ENCODE measurements around the gene AGTPBP1.

The AGTPBP1 gene

GRCh38 chr9:85702191-85702590 is 39.6 kb downstream of the AGTPBP1 start:
- no peak overlapping the region for H3K4me3 ChIP-seq (replicated peaks; ENCODE audit: low read depth, low read length)
- TF ChIP-seq, protein P1, sequence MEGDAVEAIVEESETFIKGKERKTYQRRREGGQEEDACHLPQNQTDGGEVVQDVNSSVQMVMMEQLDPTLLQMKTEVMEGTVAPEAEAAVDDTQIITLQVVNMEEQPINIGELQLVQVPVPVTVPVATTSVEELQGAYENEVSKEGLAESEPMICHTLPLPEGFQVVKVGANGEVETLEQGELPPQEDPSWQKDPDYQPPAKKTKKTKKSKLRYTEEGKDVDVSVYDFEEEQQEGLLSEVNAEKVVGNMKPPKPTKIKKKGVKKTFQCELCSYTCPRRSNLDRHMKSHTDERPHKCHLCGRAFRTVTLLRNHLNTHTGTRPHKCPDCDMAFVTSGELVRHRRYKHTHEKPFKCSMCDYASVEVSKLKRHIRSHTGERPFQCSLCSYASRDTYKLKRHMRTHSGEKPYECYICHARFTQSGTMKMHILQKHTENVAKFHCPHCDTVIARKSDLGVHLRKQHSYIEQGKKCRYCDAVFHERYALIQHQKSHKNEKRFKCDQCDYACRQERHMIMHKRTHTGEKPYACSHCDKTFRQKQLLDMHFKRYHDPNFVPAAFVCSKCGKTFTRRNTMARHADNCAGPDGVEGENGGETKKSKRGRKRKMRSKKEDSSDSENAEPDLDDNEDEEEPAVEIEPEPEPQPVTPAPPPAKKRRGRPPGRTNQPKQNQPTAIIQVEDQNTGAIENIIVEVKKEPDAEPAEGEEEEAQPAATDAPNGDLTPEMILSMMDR (IDR thresholded peaks at IDR 0.05; ENCODE audit: low read depth, low read length, missing control alignments), result no peak

DNA sequence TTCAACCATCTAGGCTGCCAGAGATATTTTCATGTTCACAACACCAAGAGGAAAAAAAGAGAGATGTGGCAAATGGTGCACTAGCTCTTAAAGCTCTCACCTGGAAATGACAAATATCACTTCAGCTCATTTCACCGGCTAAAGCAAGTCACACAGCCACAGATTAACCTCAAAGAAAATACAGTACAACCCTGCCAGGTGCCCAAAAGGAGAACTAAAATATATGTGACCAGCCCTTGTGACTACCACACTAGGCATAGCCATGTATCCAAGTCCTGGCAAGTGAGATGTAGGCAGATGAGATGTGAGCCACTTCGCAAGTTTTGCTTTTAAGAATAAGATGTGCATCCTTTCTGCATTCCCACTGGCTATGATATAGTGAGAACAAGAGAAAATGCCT is 41.4 kb downstream of the AGTPBP1 start:
- H3K4me3 ChIP-seq (replicated peaks; ENCODE audit: low read depth, low read length), result no peak overlapping the region
- no peak for DNase-seq (ENCODE audit: extremely low read depth, low read depth)
- TF ChIP-seq, protein P1 (IDR thresholded peaks at IDR 0.05; ENCODE audit: low read depth, low read length, missing control alignments), result no peak

More at GRCh38 chr9:85702191-85702590, 39.6 kb downstream of the AGTPBP1 start:
- no peak for DNase-seq (ENCODE audit: extremely low read depth, low read depth)

DNA sequence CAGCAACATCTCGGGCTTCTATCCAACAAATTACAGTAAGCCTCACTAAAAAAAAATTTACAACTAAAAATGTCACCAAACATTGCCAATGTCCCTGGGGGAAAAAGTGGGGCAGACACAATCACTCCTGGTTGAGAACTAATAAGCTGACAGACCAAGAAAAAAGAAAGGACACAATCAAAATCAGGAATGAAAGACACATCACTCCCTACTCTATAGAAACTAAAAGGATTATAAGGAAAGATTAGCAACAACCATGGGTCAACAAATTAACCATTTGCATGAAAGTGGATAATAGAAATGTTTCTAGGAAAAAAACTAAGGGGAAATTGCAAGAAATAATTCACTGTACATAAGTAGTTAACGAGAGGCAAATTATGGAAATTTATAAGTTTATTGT is 53.4 kb downstream of the AGTPBP1 start:
- H3K4me3 ChIP-seq (replicated peaks; ENCODE audit: low read depth, low read length), result no peak overlapping the region
- DNase-seq (ENCODE audit: extremely low read depth, low read depth), result no peak
- TF ChIP-seq, protein P1 (IDR thresholded peaks at IDR 0.05; ENCODE audit: low read depth, low read length, missing control alignments), result no peak

- TF ChIP-seq, protein P1 (IDR thresholded peaks at IDR 0.05; ENCODE audit: low read depth, low read length, missing control alignments), result no peak
- no peak overlapping the region for H3K4me3 ChIP-seq (replicated peaks; ENCODE audit: low read depth, low read length)
- no peak for DNase-seq (ENCODE audit: extremely low read depth, low read depth)
Observed at GRCh38 chr9:85685081-85685480, 56.7 kb downstream of the AGTPBP1 start.

- no peak for DNase-seq (ENCODE audit: extremely low read depth, low read depth)
- no peak overlapping the region for H3K4me3 ChIP-seq (replicated peaks; ENCODE audit: low read depth, low read length)
- TF ChIP-seq, protein P1 (IDR thresholded peaks at IDR 0.05; ENCODE audit: low read depth, low read length, missing control alignments), result no peak
Observed at GRCh38 chr9:85676790-85677189, 65.0 kb downstream of the AGTPBP1 start.

- TF ChIP-seq, protein P1 (IDR thresholded peaks at IDR 0.05; ENCODE audit: low read depth, low read length, missing control alignments), result no peak
- no peak for DNase-seq (ENCODE audit: extremely low read depth, low read depth)
- H3K4me3 ChIP-seq (replicated peaks; ENCODE audit: low read depth, low read length), result no peak overlapping the region
Observed at GRCh38 chr9:85667374-85667773, 74.4 kb downstream of the AGTPBP1 start.

DNA sequence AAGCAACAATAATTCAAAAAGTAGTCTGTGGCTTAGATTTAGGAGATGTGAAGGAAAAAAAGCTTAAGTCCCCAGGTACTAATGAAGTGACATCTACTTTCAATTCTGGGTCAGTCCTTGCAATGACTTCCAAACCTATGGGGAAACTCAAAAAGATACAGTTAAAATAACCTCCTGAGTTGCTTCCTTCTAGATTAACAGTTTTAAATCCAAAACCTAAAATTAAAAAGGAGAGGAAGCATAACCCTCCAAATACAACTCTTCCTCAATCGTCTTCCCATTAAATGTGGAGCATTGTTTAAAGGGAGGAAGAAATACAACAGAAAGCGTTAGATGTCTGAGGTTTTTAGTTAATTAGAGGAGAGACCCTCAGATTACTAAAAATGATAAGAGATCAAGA is 75.7 kb downstream of the AGTPBP1 start:
- no peak for DNase-seq (ENCODE audit: extremely low read depth, low read depth)
- TF ChIP-seq, protein P1 (IDR thresholded peaks at IDR 0.05; ENCODE audit: low read depth, low read length, missing control alignments), result no peak
- no peak overlapping the region for H3K4me3 ChIP-seq (replicated peaks; ENCODE audit: low read depth, low read length)

Data from HFF-Myc (cell line).